Right cardiac atrium (tissue), 5 donors: ENCODE measurements around the gene UQCC2. TPM values are rescaled to one million over a fixed set of nuclear protein-coding genes. Genes with fewer than 3 reads are reported as not detected.

Experiments used
- ATAC-seq, 2 donors: fragments of 200-7000 bp; cut with Tn5 transposase; one replicate each; pipeline versions ENCODE4 v1.8.0 to v1.9.1; 2020; ENCODE audit warnings: moderate library complexity in 2 of 2, mild to moderate bottlenecking in 1 of 2
- DNase-seq, 3 donors: peaks; one replicate each; pipeline ENCODE4 v3.0.0-alpha.2; 2020
- H3K27ac ChIP-seq: one replicate; pipeline ENCODE4 v1.5.1; 2013; ENCODE audit warnings: mild to moderate bottlenecking, low read length, control low read depth, moderate library complexity
- H3K27me3 ChIP-seq: one replicate; pipeline ENCODE4 v1.6.1; 2013; ENCODE audit not compliant: control insufficient read depth, insufficient read depth
- H3K4me1 ChIP-seq: one replicate; pipeline ENCODE4 v1.6.1; 2013; ENCODE audit warnings: low read length; ENCODE audit not compliant: control insufficient read depth, insufficient read depth
- H3K4me3 ChIP-seq: one replicate; pipeline ENCODE4 v1.5.1; 2013; ENCODE audit warnings: low read length, control low read depth
- H3K9me3 ChIP-seq: one replicate; pipeline ENCODE4 v1.6.1; 2013; ENCODE audit warnings: low read length; ENCODE audit not compliant: control insufficient read depth
- WGBS: extraction: QIAGEN DNeasy Blood & Tissue Kit; methylation state at CpG from one replicate; pipeline ENCODE4 v1.1.7; 2013; 5-methylcytosine and 5-hydroxymethylcytosine counted together
- intact Hi-C, 4 donors: fragments of 100-400 bp; cut with DNase I; formaldehyde crosslinking; loops; one replicate each; pipeline versions ENCODE4 v1.11.0 to v1.14.0; 2022 to 2023
- polyA plus RNA-seq: library from polyadenylated mRNA; stranded (reverse); fragments of 200-250 nt; gene quantifications from one replicate; pipeline ENCODE4 v1.2.3, GENCODE V29; 2013
- total RNA-seq, 4 donors: library from RNA; stranded (reverse); fragmentation: NEBNext Ultra II Directional; extraction: Animal tissue kit (Norgen Biotek cat#: 25700); gene quantifications; one replicate each; pipeline ENCODE4 v1.2.1, GENCODE V29; 2021
- donor health status: healthy with polysubstance abuse.
- donor health status: DM: no; HTN: yes; CAD: no.
- donor health status: DM: no; HTN: no; CAD: no.
- donor health status: DM: no; HTN: yes; CAD: no; lungs with severe emphysema.
- donor health status: DM: yes; HTN: yes; CAD: no.

UQCC2 gene
- total and polyA plus RNA-seq, 5 donors, result 188 to 376 (median 235) TPM

DNA sequence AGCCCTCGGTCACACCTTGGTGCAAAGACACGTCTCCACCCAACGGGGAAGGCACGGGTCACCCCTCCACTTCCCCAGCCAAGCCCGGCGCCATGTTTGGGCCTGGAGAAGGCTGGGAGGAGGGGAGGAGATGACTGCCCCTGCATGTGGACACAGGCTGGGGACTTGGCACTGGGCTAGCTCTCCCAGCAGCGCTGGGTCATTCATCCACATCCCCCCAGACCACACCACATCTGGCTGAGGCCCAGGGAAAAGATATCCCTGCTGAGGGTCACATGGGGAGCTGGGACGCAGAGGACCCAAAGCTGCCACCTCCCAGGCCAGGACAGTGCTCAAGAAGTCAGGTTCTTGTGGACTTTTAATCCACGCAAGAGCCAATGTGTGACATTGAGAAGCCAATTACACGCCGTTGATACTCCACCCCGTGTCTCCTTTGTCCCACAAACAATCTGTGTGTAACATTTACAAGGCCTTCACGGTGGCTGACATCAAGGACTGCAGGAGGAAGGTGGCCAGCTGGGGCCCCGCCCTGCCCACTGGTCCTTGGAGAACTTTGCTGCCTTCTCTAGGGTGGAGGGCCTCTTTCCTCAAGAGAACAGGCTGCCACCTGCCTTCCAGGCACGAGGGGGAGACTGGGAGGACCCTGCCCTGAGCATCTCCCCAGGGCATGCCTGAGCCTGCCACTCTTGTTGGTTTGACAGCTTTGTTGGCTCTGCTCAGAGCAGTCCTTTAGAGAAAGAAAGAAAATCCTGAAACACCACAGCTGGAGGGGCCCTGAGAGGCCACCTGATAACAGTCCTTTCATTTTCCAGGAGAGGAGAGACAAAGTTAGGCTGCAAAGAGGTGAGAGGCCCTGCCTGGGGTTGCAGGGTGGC, 40.5 kb upstream of the UQCC2 start:
- ATAC-seq (no peak), DNase-seq (peak in 1 of 3 donors; percentile 6)
- H3K4me3 ChIP-seq, result no peak overlapping the region
- 69% methylated on average over 15 of the region's 15 CpGs for WGBS
- no peaks in the 10 kb centered on the region for H3K9me3 ChIP-seq
- no peaks in the 10 kb centered on the region for H3K4me1 ChIP-seq
- intact Hi-C loops, result no loop called here
- H3K27me3 ChIP-seq, result no peaks in the 10 kb centered on the region
- no peak overlapping the region for H3K27ac ChIP-seq

DNA sequence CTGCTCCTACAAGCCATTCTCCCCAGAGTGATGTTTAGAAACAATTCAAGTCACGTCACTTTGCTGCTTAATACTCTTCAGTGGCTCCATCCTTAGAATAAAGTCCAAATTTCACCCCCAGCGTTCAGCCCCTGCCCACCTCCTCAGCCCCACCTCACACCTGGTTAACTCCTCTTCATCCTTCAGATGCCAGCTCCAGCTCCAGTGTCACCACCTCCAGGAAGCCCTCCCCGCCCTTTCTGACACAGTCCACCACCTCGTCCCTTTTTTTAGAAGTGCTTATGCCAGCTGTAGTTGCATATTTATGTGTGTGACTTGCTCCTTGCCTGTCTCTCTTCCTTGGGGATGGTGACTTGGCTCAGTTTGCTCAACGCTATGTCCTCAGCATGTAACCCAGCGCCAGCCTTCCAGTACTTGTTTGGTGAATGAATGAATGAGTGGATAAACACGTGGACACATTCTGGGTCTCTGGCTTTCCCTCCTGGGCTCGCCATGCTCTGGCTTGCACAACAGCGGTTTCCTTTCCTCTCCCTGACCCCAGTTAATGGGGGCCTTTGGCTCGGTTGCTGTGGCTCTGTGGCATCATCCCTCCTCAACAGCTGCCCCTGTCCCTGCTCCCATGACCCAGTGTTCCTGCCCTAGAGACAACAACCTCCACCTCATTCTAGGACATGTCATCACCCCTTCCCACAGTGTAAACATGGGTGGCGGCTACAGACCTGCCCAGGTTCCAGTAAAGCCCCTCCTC, 38.9 kb upstream of the UQCC2 start:
- Histone ChIP-seq H3K4me1 (no peaks in the 10 kb centered on the region), H3K4me3 (no peak overlapping the region), H3K9me3 (no peaks in the 10 kb centered on the region), H3K27me3 (no peaks in the 10 kb centered on the region), H3K27ac (no peak overlapping the region)
- WGBS, result 53% methylated on average over 11 of the region's 11 CpGs
- ATAC-seq (no peak), DNase-seq (peak in 1 of 3 donors; percentile 13)
- intact Hi-C loops, result no loop called here

GRCh38 chr6:33749401-33749800, 37.9 kb upstream of the UQCC2 start:
- Histone ChIP-seq H3K9me3 (no peaks in the 10 kb centered on the region), H3K4me3 (no peak overlapping the region), H3K27me3 (no peaks in the 10 kb centered on the region), H3K27ac (no peak overlapping the region), H3K4me1 (no peaks in the 10 kb centered on the region)
- ATAC-seq (no peak), DNase-seq (peak in 1 of 3 donors; percentile 30)
- WGBS, result 81% methylated on average over 7 of the region's 7 CpGs
- intact Hi-C loops, result no loop called here

GRCh38 chr6:33748841-33749240, 37.3 kb upstream of the UQCC2 start:
- Histone ChIP-seq H3K4me1 (no peaks in the 10 kb centered on the region), H3K27ac (no peak overlapping the region), H3K9me3 (no peaks in the 10 kb centered on the region), H3K4me3 (no peak overlapping the region), H3K27me3 (no peaks in the 10 kb centered on the region)
- DNase-seq, result peak in 1 of 3 donors; percentile 9
- no peak for ATAC-seq
- 85% methylated on average over 4 of the region's 4 CpGs for WGBS
- intact Hi-C loops, result no loop called here

DNA sequence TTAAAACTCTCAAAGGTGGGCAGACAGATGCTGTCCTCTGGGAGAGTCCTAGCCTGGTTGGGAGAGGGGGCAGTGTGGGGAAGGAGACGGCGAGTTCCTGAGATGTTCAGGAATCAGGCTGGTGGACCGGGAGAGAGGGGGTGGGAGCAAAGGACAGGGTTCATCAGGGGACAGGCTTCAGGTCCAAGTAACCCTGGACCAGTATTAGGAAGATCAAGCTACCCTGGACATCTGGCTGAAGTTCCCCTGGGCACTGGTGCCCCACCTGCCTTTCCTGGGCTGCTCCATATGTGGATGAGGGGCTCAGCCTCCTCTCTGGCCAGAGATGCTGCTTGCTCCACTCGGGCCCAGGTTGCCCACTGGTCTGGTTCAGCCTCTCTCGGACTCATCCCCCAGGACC, 36.3 kb upstream of the UQCC2 start:
- H3K4me3 ChIP-seq, result no peak overlapping the region
- H3K9me3 ChIP-seq, result no peaks in the 10 kb centered on the region
- DNase-seq, result peak in 2 of 3 donors; percentile 3 to 17
- WGBS, result 83% methylated on average over 5 of the region's 5 CpGs
- H3K27me3 ChIP-seq, result no peaks in the 10 kb centered on the region
- intact Hi-C loops, result no loop called here
- no peak overlapping the region for H3K27ac ChIP-seq
- ATAC-seq, result no peak
- H3K4me1 ChIP-seq, result no peaks in the 10 kb centered on the region

GRCh38 chr6:33746651-33747100, 35.2 kb upstream of the UQCC2 start, which contains the start of gene IP6K3:
IP6K3 (minus strand) TSS chr6:33746905; CDS start chr6:33735476, 11,429 bp downstream.
- Histone ChIP-seq H3K4me3 (peak within 1 kb of the TSS; percentile 30), H3K27ac (peak within 1 kb of the TSS; percentile 88), H3K27me3 (no peaks in the 10 kb centered on the region), H3K9me3 (no peaks in the 10 kb centered on the region), H3K4me1 (no peaks in the 10 kb centered on the region)
- ATAC-seq (peak; percentile 77 to 80), DNase-seq (peak; percentile 52 to 83 (median 81))
- WGBS, result 28% methylated on average over 10 of the region's 10 CpGs
- intact Hi-C loops, result no loop called here

GRCh38 chr6:33746036-33746600, 34.6 kb upstream of the UQCC2 start:
- peak; percentile 79 to 88 (median 82) for DNase-seq
- ATAC-seq, result peak; percentile 74 to 82
- Histone ChIP-seq H3K27me3 (no peaks in the 10 kb centered on the region), H3K27ac (peak overlapping the region; percentile 88), H3K4me1 (no peaks in the 10 kb centered on the region), H3K9me3 (no peaks in the 10 kb centered on the region), H3K4me3 (peak overlapping the region; percentile 30)
- 25% methylated on average over 14 of the region's 14 CpGs for WGBS
- intact Hi-C loops, result no loop called here

- peak overlapping the region; percentile 66 for H3K27ac ChIP-seq
- intact Hi-C loops, result no loop called here
- no peak for ATAC-seq
- 74% methylated on average over 7 of the region's 7 CpGs for WGBS
- no peaks in the 10 kb centered on the region for H3K4me1 ChIP-seq
- H3K4me3 ChIP-seq, result peak overlapping the region; percentile 30
- peak in 1 of 3 donors; percentile 4 for DNase-seq
- no peaks in the 10 kb centered on the region for H3K9me3 ChIP-seq
- H3K27me3 ChIP-seq, result no peaks in the 10 kb centered on the region
These were observed 34.0 kb upstream of the UQCC2 start for GRCh38 chr6:33745548-33745947.

DNA sequence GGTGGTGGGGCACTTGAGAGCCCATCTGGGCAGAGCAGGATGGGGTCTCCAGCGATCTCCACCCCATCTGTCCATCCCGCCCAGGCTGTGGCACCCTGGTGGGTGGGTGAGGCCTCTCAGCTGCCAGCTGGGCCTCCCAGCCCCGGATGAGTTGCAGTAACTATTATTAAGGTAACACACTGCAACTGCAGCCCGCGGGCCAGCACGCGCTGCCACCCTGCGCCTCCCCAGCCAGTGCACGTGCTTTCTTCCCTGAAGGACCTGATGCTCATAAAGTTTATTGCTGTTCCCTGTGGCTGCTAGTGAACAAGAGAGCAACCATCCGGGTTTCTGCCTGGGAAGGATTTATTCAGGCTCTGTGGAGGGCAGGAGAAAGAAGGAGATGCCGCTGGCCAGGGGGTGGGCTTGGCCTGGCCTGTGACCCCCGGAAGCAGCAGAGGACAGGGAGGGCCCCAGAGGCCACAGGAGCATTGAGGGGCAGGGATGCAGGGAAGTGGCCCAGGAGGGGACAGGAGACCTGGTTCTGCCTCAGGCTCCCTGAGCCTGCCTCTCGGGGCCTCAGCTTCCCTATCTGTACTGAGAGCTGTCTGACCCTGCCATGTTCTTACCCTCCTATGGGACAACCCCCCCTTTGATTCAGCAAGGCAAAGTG, 33.5 kb upstream of the UQCC2 start:
- no peak for DNase-seq
- no peaks in the 10 kb centered on the region for H3K9me3 ChIP-seq
- peak in 1 of 2 donors; percentile 2 for ATAC-seq
- peaks cover 3% of the 10 kb centered on the region for H3K4me1 ChIP-seq
- no peaks in the 10 kb centered on the region for H3K27me3 ChIP-seq
- intact Hi-C loops, result loop anchor here in 1 of 4 donors (5.0 kb wide), 1 partner anchor 163 kb away; the partner anchor contains the start of gene BAK1
- peak overlapping the region; percentile 30 for H3K4me3 ChIP-seq
- peak overlapping the region; percentile 66 for H3K27ac ChIP-seq
- WGBS, result 70% methylated on average over 13 of the region's 13 CpGs

DNA sequence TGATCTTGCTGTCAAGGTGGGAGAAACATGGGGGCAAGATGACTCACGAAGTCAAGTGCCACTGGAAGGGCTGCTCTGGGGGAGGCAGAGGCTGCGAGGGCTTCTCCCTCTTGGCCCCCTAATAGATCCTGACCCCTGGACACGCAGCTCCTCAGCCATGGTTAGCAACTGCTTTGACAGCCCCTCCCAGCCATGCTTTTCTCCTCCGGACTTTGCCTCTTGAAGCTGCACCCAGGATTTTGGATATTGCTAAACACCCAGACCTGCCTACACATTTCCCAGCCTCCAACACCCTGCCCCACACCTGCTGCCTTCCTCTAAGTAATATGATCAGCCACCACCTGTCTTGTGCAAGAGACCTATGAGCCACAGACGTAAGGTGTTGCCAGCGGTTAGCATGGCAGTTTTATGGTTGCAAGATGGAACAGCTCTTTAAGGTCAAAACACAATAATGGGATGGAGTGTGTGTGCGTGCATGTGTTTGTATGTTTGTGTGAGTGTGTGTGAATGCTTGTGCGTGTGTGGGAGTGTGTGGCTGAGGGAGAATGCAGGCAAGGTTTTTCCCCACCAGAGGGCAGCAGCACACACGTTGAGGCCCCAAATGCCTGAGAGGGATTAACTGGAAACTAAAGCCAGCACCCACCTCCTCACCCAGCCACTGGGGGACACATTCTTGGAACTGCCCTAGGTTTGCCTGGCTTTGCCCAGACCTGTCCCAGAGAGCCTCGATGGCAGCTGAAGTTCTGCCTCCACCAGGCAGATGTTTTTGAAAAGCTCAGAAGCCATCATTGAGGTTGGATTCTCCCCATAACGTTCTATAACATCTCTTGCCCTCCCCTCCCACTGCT, 32.7 kb upstream of the UQCC2 start:
- Histone ChIP-seq H3K4me1 (peaks cover 5% of the 10 kb centered on the region), H3K27ac (peak overlapping the region; percentile 57), H3K27me3 (no peaks in the 10 kb centered on the region), H3K9me3 (no peaks in the 10 kb centered on the region), H3K4me3 (peak overlapping the region; percentile 30)
- ATAC-seq (peak; percentile 16 to 46), DNase-seq (peak; percentile 71 to 87 (median 84))
- intact Hi-C loops, result loop anchor here in 1 of 4 donors (5.0 kb wide), 1 partner anchor 162 kb away; the partner anchor contains the start of gene BAK1
- 31% methylated on average over 11 of the region's 11 CpGs for WGBS
